Keratinocyte (primary cell): ENCODE results near the gene TKT. TPM values are rescaled to one million over a fixed set of nuclear protein-coding genes. Genes with fewer than 3 reads are reported as not detected.

ENCODE experiments used
- DNase-seq: peaks from one replicate; pipeline ENCODE4 v3.0.0-alpha.2; 2011; ENCODE audit warnings: low read depth, missing footprints, low spot score
- FAIRE-seq: peaks from 2 replicates; lab custom pipeline; 2011; peaks lifted over from hg19 to GRCh38; lab: Jason Lieb, UNC
- H2AFZ ChIP-seq: 2 replicates; pipeline ENCODE4 v1.6.0; 2012; ENCODE audit warnings: low read length, control low read depth, inconsistent platforms; ENCODE audit not compliant: control insufficient read depth
- H3K27ac ChIP-seq: 2 replicates; pipeline ENCODE4 v1.5.1; 2011; ENCODE audit warnings: low read length; ENCODE audit not compliant: control insufficient read depth, insufficient read depth
- H3K27me3 ChIP-seq: 3 replicates; pipeline ENCODE4 v1.6.0; 2011; ENCODE audit warnings: low read length; ENCODE audit not compliant: control insufficient read depth, insufficient read depth; ENCODE audit errors: extremely low read depth
- H3K36me3 ChIP-seq, 2 experiments: 2 replicates in 1 of 2; 3 replicates in 1 of 2; pipeline ENCODE4 v1.5.1; 2011; ENCODE audit warnings: low read length in 2 of 2, mild to moderate bottlenecking in 1 of 2; ENCODE audit not compliant: control insufficient read depth in 2 of 2, insufficient read depth in 2 of 2; ENCODE audit errors: extremely low read depth in 1 of 2
- H3K4me1 ChIP-seq: 3 replicates; pipeline ENCODE4 v1.5.1; 2011; ENCODE audit warnings: low read length; ENCODE audit not compliant: control insufficient read depth, insufficient read depth; ENCODE audit errors: extremely low read depth
- H3K4me2 ChIP-seq: 3 replicates; pipeline ENCODE4 v1.6.0; 2011; ENCODE audit warnings: low read depth, low read length; ENCODE audit not compliant: control insufficient read depth, insufficient read depth; ENCODE audit errors: extremely low read depth
- H3K4me3 ChIP-seq, 3 experiments: fragments of 200-600 bp in 1 of 3; sonication (generic) in 1 of 3; 2 replicates in 2 of 3; 3 replicates in 1 of 3; pipeline ENCODE4 v1.5.1; 2011 to 2016; ENCODE audit warnings: low read length in 3 of 3, mild to moderate bottlenecking in 3 of 3, control low read depth in 2 of 3, inconsistent platforms in 1 of 3, low read depth in 1 of 3, mixed read lengths in 1 of 3, mixed run types in 1 of 3, moderate library complexity in 1 of 3; ENCODE audit not compliant: control insufficient read depth in 2 of 3, insufficient read depth in 2 of 3; ENCODE audit errors: extremely low read depth in 1 of 3
- H3K79me2 ChIP-seq: 2 replicates; pipeline ENCODE4 v1.6.0; 2012; ENCODE audit warnings: low read length; ENCODE audit not compliant: control insufficient read depth, insufficient read depth
- H3K9ac ChIP-seq: 3 replicates; pipeline ENCODE4 v1.6.0; 2011; ENCODE audit warnings: low read length; ENCODE audit not compliant: control insufficient read depth, insufficient read depth; ENCODE audit errors: extremely low read depth
- H3K9me1 ChIP-seq: 3 replicates; pipeline ENCODE4 v1.6.0; 2011; ENCODE audit warnings: low read length; ENCODE audit not compliant: control insufficient read depth, insufficient read depth; ENCODE audit errors: extremely low read depth
- H3K9me3 ChIP-seq: 2 replicates; pipeline ENCODE4 v1.5.1; 2012; ENCODE audit warnings: low read depth, low read length; ENCODE audit not compliant: control insufficient read depth
- H4K20me1 ChIP-seq: 3 replicates; pipeline ENCODE4 v1.6.0; 2011; ENCODE audit warnings: low read length; ENCODE audit not compliant: control insufficient read depth, insufficient read depth; ENCODE audit errors: extremely low read depth
- CTCF ChIP-seq, 3 experiments: IDR thresholded peaks in 1 of 3; conservative IDR thresholded peaks in 1 of 3; optimal IDR thresholded peaks in 1 of 3; 2 replicates in 2 of 3; 3 replicates in 1 of 3; pipeline versions ENCODE3 to v1.5.1; 2011; ENCODE audit warnings: low read length in 3 of 3, mild to moderate bottlenecking in 3 of 3, moderate library complexity in 2 of 3, control low read depth in 1 of 3, inconsistent platforms in 1 of 3; ENCODE audit not compliant: insufficient read depth in 2 of 3; ENCODE audit errors: extremely low read depth in 1 of 3
- EZH2 ChIP-seq: IDR thresholded peaks from one replicate; pipeline ENCODE4 v1.6.1; 2012; ENCODE audit warnings: inconsistent platforms, mild to moderate bottlenecking, low read length, moderate library complexity
- dilution Hi-C: fragments of 300-500 bp; cut with MboI; formaldehyde crosslinking; loops from one replicate; pipeline ENCODE4 v1.7.0; 2020; ENCODE audit warnings: low sequenced_read_pairs; ENCODE audit not compliant: extremely low pct_ligation_motif_present
- polyA plus RNA-seq, 5 experiments: library from polyadenylated mRNA; depleted of rRNA in 3 of 5; stranded (reverse) in 3 of 5; stranded (forward) in 1 of 5; unstranded in 1 of 5; fragments of >200 nt; gene quantifications; 1 replicate in 1 of 5; 2 replicates in 3 of 5; 3 replicates in 1 of 5; pipeline versions ENCODE4 v1.2.1 to v1.2.3, GENCODE V29; 2011 to 2012; ENCODE audit warnings: missing spikeins in 2 of 5, low read depth in 1 of 5, low replicate concordance in 1 of 5

Gene TKT
- polyA plus RNA-seq, 1 donor (not counting 4 experiments of a cell fraction or from before 2014, with no cell fraction given): 266 TPM

- Histone ChIP-seq H3K9ac (no peak overlapping the region), H3K27ac (no peak overlapping the region), H3K4me3 (no peak overlapping the region), H4K20me1 (no peaks in the 10 kb centered on the region), H3K36me3 (peaks cover 13 to 14% of the 10 kb centered on the region in 2 experiments), H2AFZ (no peak overlapping the region), H3K9me1 (no peaks in the 10 kb centered on the region), H3K79me2 (no peaks in the 10 kb centered on the region), H3K4me2 (no peak overlapping the region), H3K27me3 (no peaks in the 10 kb centered on the region), H3K9me3 (no peaks in the 10 kb centered on the region), H3K4me1 (peaks cover 10% of the 10 kb centered on the region)
- TF ChIP-seq CTCF (optimal IDR thresholded peaks at IDR 0.05 in 1 of 3, IDR thresholded peaks at IDR 0.05 in 1 of 3, conservative IDR thresholded peaks at IDR 0.05 in 1 of 3; ENCODE audit: extremely low read depth in 1 of 3, insufficient read depth in 2 of 3, low read length in 3 of 3) (no peak), EZH2 (no peak)
- no peak for DNase-seq
- no peak for FAIRE-seq
- dilution Hi-C loops: no loop called here
These were observed 62.2 kb downstream of the TKT start for GRCh38 chr3:53193466-53194209.

- peak; percentile 13 for FAIRE-seq
- H3K27ac ChIP-seq: no peak overlapping the region
These were observed 63.2 kb downstream of the TKT start for GRCh38 chr3:53192608-53193007.

More at GRCh38 chr3:53192608-53193007, 63.2 kb downstream of the TKT start:
- no peak overlapping the region for H3K4me3 ChIP-seq
- DNase-seq: no peak
- peak overlapping the region; percentile 51 for H2AFZ ChIP-seq
- H3K4me2 ChIP-seq: no peak overlapping the region
- no peaks in the 10 kb centered on the region for H3K27me3 ChIP-seq
- H3K9me3 ChIP-seq: no peaks in the 10 kb centered on the region
- H3K9ac ChIP-seq: peak overlapping the region; percentile 22
- dilution Hi-C loops: no loop called here
- TF ChIP-seq EZH2 (no peak), CTCF (optimal IDR thresholded peaks at IDR 0.05 in 1 of 3, IDR thresholded peaks at IDR 0.05 in 1 of 3, conservative IDR thresholded peaks at IDR 0.05 in 1 of 3; ENCODE audit: extremely low read depth in 1 of 3, insufficient read depth in 2 of 3, low read length in 3 of 3) (no peak)
- H4K20me1 ChIP-seq: no peaks in the 10 kb centered on the region
- H3K9me1 ChIP-seq: no peaks in the 10 kb centered on the region
- peaks cover 13 to 16% of the 10 kb centered on the region in 2 experiments for H3K36me3 ChIP-seq
- no peaks in the 10 kb centered on the region for H3K79me2 ChIP-seq
- H3K4me1 ChIP-seq: peaks cover 10% of the 10 kb centered on the region
